HCT116 (cell line): ENCODE results near the gene RBM34. TPM values are rescaled to one million over a fixed set of nuclear protein-coding genes. Genes with fewer than 3 reads are reported as not detected.

Source experiments
- ATAC-seq: fragments of 200-7000 bp; cut with Tn5 transposase; 2 replicates; pipeline ENCODE4 v1.9.1; 2020; ENCODE audit warnings: mild to moderate bottlenecking, moderate library complexity
- BruUV-seq: library from RNA; stranded (reverse); fragments of 400-500 nt; replicated peaks from 2 replicates; lab custom pipeline; 2021; lab: Mats Ljungman, UMichigan
- CTCF ChIA-PET: fragments of 300-600 bp; sonication (Branson Sonifier 250); formaldehyde crosslinking; loops from one replicate; lab custom pipeline; 2021; ENCODE audit warnings: antibody characterized with exemption; lab: Charles Lee
- POLR2A ChIA-PET: fragments of 300-600, 350-600 bp; sonication (Branson Sonifier 250); formaldehyde crosslinking; loops from one replicate; lab custom pipeline; 2021; ENCODE audit warnings: antibody characterized with exemption; lab: Charles Lee
- RAD21 ChIA-PET, 2 experiments: fragments of 300-600 bp; sonication (Branson Sonifier 250); formaldehyde crosslinking; loops; one replicate each; lab custom pipeline; 2023; ENCODE audit warnings: low total read pairs in 2 of 2; ENCODE audit not compliant: uncharacterized antibody in 2 of 2, unreplicated experiment in 2 of 2, low non-redundant PET in 1 of 2; lab: Charles Lee
- DNase-seq: peaks from one replicate; pipeline ENCODE4 v3.0.0-alpha.2; 2010; ENCODE audit warnings: low read depth, low spot score
- H2AFZ ChIP-seq: fragments of 200-600 bp; shearing (Covaris generic), sonication (generic); 2 replicates; pipeline ENCODE4 v1.6.1; 2017; ENCODE audit warnings: low read depth, mixed run types, mixed read lengths, antibody characterized with exemption, low read length; ENCODE audit not compliant: poor library complexity, severe bottlenecking
- H3K27ac ChIP-seq: 2 replicates; pipeline ENCODE4 v1.5.1; 2012; ENCODE audit warnings: low read depth, low read length
- H3K27me3 ChIP-seq: fragments of 200-600 bp; sonication (generic); 2 replicates; pipeline ENCODE4 v1.6.1; 2016; ENCODE audit warnings: mixed run types, low read length, mixed read lengths; ENCODE audit not compliant: insufficient read depth
- H3K36me3 ChIP-seq, 2 experiments: fragments of 200-500 bp in 1 of 2; fragments of 200-600 bp in 1 of 2; sonication (Bioruptor generic) in 1 of 2; sonication (generic) in 1 of 2; 2 replicates each; pipeline versions ENCODE4 v1.5.1 to v1.6.1; 2014 to 2016; ENCODE audit warnings: low read length in 2 of 2, inconsistent platforms in 1 of 2, mixed read lengths in 1 of 2, mixed run types in 1 of 2; ENCODE audit not compliant: insufficient read depth in 2 of 2, control insufficient read depth in 1 of 2
- H3K4me1 ChIP-seq, 2 experiments: fragments of 200-600 bp in 1 of 2; sonication (generic) in 1 of 2; 2 replicates each; pipeline versions ENCODE4 v1.5.1 to v1.6.1; 2012 to 2017; ENCODE audit warnings: low read length in 2 of 2, inconsistent platforms in 1 of 2, mild to moderate bottlenecking in 1 of 2, mixed read lengths in 1 of 2, mixed run types in 1 of 2, moderate library complexity in 1 of 2; ENCODE audit not compliant: insufficient read depth in 2 of 2, control insufficient read depth in 1 of 2
- H3K4me2 ChIP-seq: fragments of 200-600 bp; sonication (generic); 2 replicates; pipeline ENCODE4 v1.6.1; 2017; ENCODE audit warnings: mixed run types, low read length, mixed read lengths
- H3K4me3 ChIP-seq, 2 experiments: fragments of 200-600 bp in 1 of 2; sonication (generic) in 1 of 2; replicated peaks in 1 of 2; 2 replicates each; pipeline ENCODE4 v1.5.1; 2011 to 2016; ENCODE audit warnings: low read length in 2 of 2, control low read depth in 1 of 2, low read depth in 1 of 2, mild to moderate bottlenecking in 1 of 2, mixed read lengths in 1 of 2, mixed run types in 1 of 2
- H3K79me2 ChIP-seq: fragments of 200-600 bp; sonication (generic); 2 replicates; pipeline ENCODE4 v1.6.1; 2017; ENCODE audit warnings: mild to moderate bottlenecking, mixed run types, low read length, moderate library complexity, mixed read lengths; ENCODE audit not compliant: insufficient read depth
- H3K9ac ChIP-seq: fragments of 200-600 bp; sonication (generic); 2 replicates; pipeline ENCODE4 v1.6.1; 2016; ENCODE audit warnings: low read length, mixed read lengths
- H3K9me2 ChIP-seq: fragments of 200-600 bp; sonication (generic), shearing (Covaris generic); 2 replicates; pipeline ENCODE4 v1.6.1; 2017; ENCODE audit warnings: mixed run types, mild to moderate bottlenecking, moderate library complexity; ENCODE audit not compliant: insufficient read depth
- H3K9me3 ChIP-seq, 2 experiments: fragments of 200-500 bp in 1 of 2; fragments of 200-600 bp in 1 of 2; sonication (Bioruptor generic) in 1 of 2; sonication (generic) in 1 of 2; 2 replicates each; pipeline ENCODE4 v1.6.1; 2014 to 2017; ENCODE audit warnings: low read length in 2 of 2, mixed read lengths in 2 of 2, inconsistent platforms in 1 of 2, low read depth in 1 of 2, mild to moderate bottlenecking in 1 of 2, mixed run types in 1 of 2, moderate library complexity in 1 of 2; ENCODE audit not compliant: control insufficient read depth in 1 of 2, insufficient read depth in 1 of 2
- H4K20me1 ChIP-seq: fragments of 200-600 bp; sonication (generic), shearing (Covaris generic); 2 replicates; pipeline ENCODE4 v1.6.1; 2017; ENCODE audit warnings: mixed run types, mild to moderate bottlenecking, moderate library complexity; ENCODE audit not compliant: insufficient read depth
- CBX3 ChIP-seq: IDR thresholded peaks from 2 replicates; pipeline ENCODE4 v1.6.1; 2012; ENCODE audit warnings: low read depth
- CEBPB ChIP-seq: IDR thresholded peaks from 2 replicates; pipeline ENCODE4 v1.6.1; 2012; ENCODE audit warnings: low read depth
- EGR1 ChIP-seq: IDR thresholded peaks from 2 replicates; pipeline ENCODE4 v1.6.1; 2012; ENCODE audit warnings: low read depth
- ELF1 ChIP-seq: IDR thresholded peaks from 2 replicates; pipeline ENCODE4 v1.6.1; 2012; ENCODE audit warnings: low read depth, borderline replicate concordance
- EZH2phosphoT487 ChIP-seq: fragments of 200-600 bp; IDR thresholded peaks from 2 replicates; pipeline ENCODE4 v1.6.1; 2018; ENCODE audit warnings: antibody characterized with exemption, borderline replicate concordance
- FOSL1 ChIP-seq: IDR thresholded peaks from 2 replicates; pipeline ENCODE4 v1.6.1; 2012; ENCODE audit warnings: low read depth
- JUND ChIP-seq: IDR thresholded peaks from 2 replicates; pipeline ENCODE4 v1.6.1; 2012
- POLR2A ChIP-seq: IDR thresholded peaks from 2 replicates; pipeline ENCODE4 v1.7.0; 2011; ENCODE audit warnings: borderline replicate concordance; ENCODE audit not compliant: insufficient read depth, insufficient read length; ENCODE audit errors: extremely low read depth
- RAD21 ChIP-seq: IDR thresholded peaks from 2 replicates; pipeline ENCODE4 v1.6.1; 2012; ENCODE audit warnings: low read depth, mild to moderate bottlenecking
- REST ChIP-seq: IDR thresholded peaks from 2 replicates; pipeline ENCODE4 v1.6.1; 2012; ENCODE audit warnings: low read depth
- SP1 ChIP-seq: IDR thresholded peaks from 2 replicates; pipeline ENCODE4 v1.6.1; 2012; ENCODE audit warnings: low read depth
- SRF ChIP-seq: IDR thresholded peaks from 2 replicates; pipeline ENCODE4 v1.6.1; 2012; ENCODE audit warnings: low read depth
- TCF7L2 ChIP-seq: IDR thresholded peaks from 2 replicates; pipeline ENCODE4 v1.7.0; 2011; ENCODE audit warnings: borderline replicate concordance, inconsistent platforms; ENCODE audit not compliant: insufficient read depth, insufficient read length; ENCODE audit errors: extremely low read depth
- YY1 ChIP-seq: IDR thresholded peaks from 2 replicates; pipeline ENCODE4 v1.6.1; 2011; ENCODE audit warnings: low read length, low read depth, moderate library complexity, mild to moderate bottlenecking; ENCODE audit not compliant: insufficient replicate concordance; ENCODE audit errors: extremely low read depth
- ZFX ChIP-seq: fragments of 450-650 bp; IDR thresholded peaks from 2 replicates; pipeline ENCODE4 v1.6.1; 2017
- ZNF274 ChIP-seq: fragments of 200-500 bp; sonication (Bioruptor generic); IDR thresholded peaks from 2 replicates; pipeline ENCODE4 v1.6.1; 2014; ENCODE audit warnings: mild to moderate bottlenecking, low read depth, low read length, inconsistent platforms
- intact Hi-C: fragments of 100-400 bp; cut with micrococcal nuclease; formaldehyde crosslinking; loops from 2 replicates; pipeline ENCODE4 v1.10.0; 2022
- total RNA-seq: library from RNA; stranded (reverse); gene quantifications from one replicate; pipeline ENCODE4 v1.2.1, GENCODE V29; 2021; ENCODE audit not compliant: unreplicated experiment
- TF ChIP-seq, protein P1 (sequence below): IDR thresholded peaks from 2 replicates; pipeline ENCODE4 v1.6.1; 2011; ENCODE audit warnings: mild to moderate bottlenecking, low read length, moderate library complexity; ENCODE audit not compliant: insufficient replicate concordance; ENCODE audit errors: extremely low read depth
- TF ChIP-seq, protein P2 (sequence below): IDR thresholded peaks from 2 replicates; pipeline ENCODE4 v1.6.1; 2012

RBM34 gene
- total RNA-seq, 1 experiment from 2014 or later = 82.0 TPM

GRCh38 chr1:235124665-235125064, 36.4 kb downstream of the RBM34 start:
- no peaks in the 10 kb centered on the region for H3K9me3 ChIP-seq
- ChIA-PET POLR2A (no interaction called here), RAD21 (no interaction called here), CTCF (no interaction called here)
- BruUV-seq = no TSS peak
- H2AFZ ChIP-seq = no peak overlapping the region
- peaks cover 15 to 49% of the 10 kb centered on the region in 2 experiments for H3K36me3 ChIP-seq
- peaks cover 10 to 18% of the 10 kb centered on the region in 2 experiments; a peak in 3 of 4 replicates for H3K4me1 ChIP-seq
- DNase-seq = no peak
- H3K4me2 ChIP-seq = no peak overlapping the region
- ATAC-seq = no peak
- no peaks in the 10 kb centered on the region for H3K9me2 ChIP-seq
- H3K79me2 ChIP-seq = peaks cover 90% of the 10 kb centered on the region
- H3K27me3 ChIP-seq = no peaks in the 10 kb centered on the region
- H3K27ac ChIP-seq = no peak overlapping the region
- TF ChIP-seq YY1 (no peak), EGR1 (no peak), REST (no peak), ZNF274 (no peak), POLR2A (no peak), SRF (no peak), ZFX (no peak), TCF7L2 (no peak), RAD21 (no peak), CBX3 (no peak), SP1 (no peak), JUND (no peak), EZH2phosphoT487 (no peak), FOSL1 (no peak), CEBPB (no peak), ELF1 (no peak)
- TF ChIP-seq, protein P1, sequence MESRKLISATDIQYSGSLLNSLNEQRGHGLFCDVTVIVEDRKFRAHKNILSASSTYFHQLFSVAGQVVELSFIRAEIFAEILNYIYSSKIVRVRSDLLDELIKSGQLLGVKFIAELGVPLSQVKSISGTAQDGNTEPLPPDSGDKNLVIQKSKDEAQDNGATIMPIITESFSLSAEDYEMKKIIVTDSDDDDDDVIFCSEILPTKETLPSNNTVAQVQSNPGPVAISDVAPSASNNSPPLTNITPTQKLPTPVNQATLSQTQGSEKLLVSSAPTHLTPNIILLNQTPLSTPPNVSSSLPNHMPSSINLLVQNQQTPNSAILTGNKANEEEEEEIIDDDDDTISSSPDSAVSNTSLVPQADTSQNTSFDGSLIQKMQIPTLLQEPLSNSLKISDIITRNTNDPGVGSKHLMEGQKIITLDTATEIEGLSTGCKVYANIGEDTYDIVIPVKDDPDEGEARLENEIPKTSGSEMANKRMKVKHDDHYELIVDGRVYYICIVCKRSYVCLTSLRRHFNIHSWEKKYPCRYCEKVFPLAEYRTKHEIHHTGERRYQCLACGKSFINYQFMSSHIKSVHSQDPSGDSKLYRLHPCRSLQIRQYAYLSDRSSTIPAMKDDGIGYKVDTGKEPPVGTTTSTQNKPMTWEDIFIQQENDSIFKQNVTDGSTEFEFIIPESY = no peak
- TF ChIP-seq, protein P2, sequence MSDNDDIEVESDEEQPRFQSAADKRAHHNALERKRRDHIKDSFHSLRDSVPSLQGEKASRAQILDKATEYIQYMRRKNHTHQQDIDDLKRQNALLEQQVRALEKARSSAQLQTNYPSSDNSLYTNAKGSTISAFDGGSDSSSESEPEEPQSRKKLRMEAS = no peak
- H3K4me3 ChIP-seq = no peak overlapping the region
- H3K9ac ChIP-seq = no peak overlapping the region
- intact Hi-C loops = no loop called here
- H4K20me1 ChIP-seq = peaks cover 55% of the 10 kb centered on the region; the same call in 1 of the 2 replicates
